K562 (cell line): ENCODE measurements around the gene CBX4. TPM values are rescaled to one million over a fixed set of nuclear protein-coding genes. Genes with fewer than 3 reads are reported as not detected.

ENCODE experiments used
- ATAC-seq: fragments of 200-7000 bp; cut with Tn5 transposase; 3 replicates; pipeline ENCODE4 v1.9.1; 2020; ENCODE audit warnings: moderate library complexity
- BruUV-seq: library from RNA; stranded (reverse); fragments of 400-500 nt; replicated peaks from 2 replicates; lab custom pipeline; 2021; lab: Mats Ljungman, UMichigan
- CTCF ChIA-PET: fragments of 300-600 bp; formaldehyde crosslinking; extraction: SDS; loops from one replicate; lab custom pipeline; 2021; ENCODE audit warnings: low intra/inter-chr PET ratio; lab: Yijun Ruan, JAX
- POLR2A ChIA-PET: fragments of 300-600, 350-650 bp; sonication (Branson Sonifier 250); formaldehyde crosslinking; extraction: SDS; loops from one replicate; lab custom pipeline; 2021; ENCODE audit warnings: antibody characterized with exemption, inconsistent platforms; lab: Yijun Ruan, JAX
- DNase-seq, 4 experiments: peaks; one replicate each; pipeline versions ENCODE4 v3.0.0 to v3.0.0-alpha.2; 2011 to 2018; ENCODE audit warnings: low spot score in 3 of 4, mixed read lengths in 3 of 4; ENCODE audit errors: extremely low read depth in 1 of 4
- FAIRE-seq: peaks from 2 replicates; lab custom pipeline; 2011; peaks lifted over from hg19 to GRCh38; lab: Jason Lieb, UNC
- H2AFZ ChIP-seq: 2 replicates; pipeline ENCODE4 v1.6.0; 2011; ENCODE audit warnings: low read depth, low read length, control low read depth, inconsistent platforms
- H3K27ac ChIP-seq: fragments of 200-600 bp; 3 replicates; pipeline ENCODE4 v1.8.0; 2011; ENCODE audit warnings: low read depth, mild to moderate bottlenecking, control low read depth, inconsistent platforms, low read length, moderate library complexity, mixed read lengths; ENCODE audit errors: extremely low read depth
- H3K27me3 ChIP-seq, 2 experiments: fragments of 300-600 bp in 1 of 2; 2 replicates in 1 of 2; 3 replicates in 1 of 2; pipeline versions ENCODE4 v1.6.0 to v1.8.0; 2011; ENCODE audit warnings: inconsistent platforms in 2 of 2, low read length in 2 of 2, mild to moderate bottlenecking in 1 of 2, mixed read lengths in 1 of 2, moderate library complexity in 1 of 2; ENCODE audit not compliant: control insufficient read depth in 2 of 2, insufficient read depth in 2 of 2
- H3K36me3 ChIP-seq: fragments of 300-600 bp; 3 replicates; pipeline ENCODE4 v1.8.0; 2011; ENCODE audit warnings: mild to moderate bottlenecking, low read length, inconsistent platforms; ENCODE audit not compliant: control insufficient read depth, insufficient read depth
- H3K4me1 ChIP-seq, 2 experiments: fragments of 200-600 bp in 1 of 2; replicated peaks in 1 of 2; 2 replicates in 1 of 2; 3 replicates in 1 of 2; pipeline versions ENCODE4 v1.5.1 to v1.8.0; 2011; ENCODE audit warnings: inconsistent platforms in 2 of 2, low read length in 2 of 2, mild to moderate bottlenecking in 1 of 2, mixed read lengths in 1 of 2, moderate library complexity in 1 of 2; ENCODE audit not compliant: control insufficient read depth in 2 of 2, insufficient read depth in 2 of 2
- H3K4me2 ChIP-seq: 2 replicates; pipeline ENCODE4 v1.6.1; 2011; ENCODE audit warnings: low read length, control low read depth, inconsistent platforms, mixed read lengths; ENCODE audit not compliant: insufficient read depth
- H3K4me3 ChIP-seq: fragments of 200-600 bp; sonication (generic), shearing (Covaris generic); 2 replicates; pipeline ENCODE4 v1.5.1; 2016; ENCODE audit warnings: control low read depth, inconsistent platforms
- H3K79me2 ChIP-seq: fragments of 200-600 bp; 3 replicates; pipeline ENCODE4 v1.8.0; 2011; ENCODE audit warnings: low read length, inconsistent platforms; ENCODE audit not compliant: control insufficient read depth, insufficient read depth
- H3K9ac ChIP-seq, 2 experiments: 2 replicates each; pipeline versions ENCODE4 v1.6.0 to v1.6.1; 2011; ENCODE audit warnings: low read depth in 2 of 2, low read length in 2 of 2, control low read depth in 1 of 2, inconsistent platforms in 1 of 2, mild to moderate bottlenecking in 1 of 2, mixed read lengths in 1 of 2; ENCODE audit not compliant: insufficient read depth in 1 of 2
- H3K9me1 ChIP-seq: one replicate; pipeline ENCODE4 v1.6.0; 2011; ENCODE audit warnings: inconsistent platforms, mild to moderate bottlenecking, low read length, moderate library complexity; ENCODE audit not compliant: control insufficient read depth, insufficient read depth
- H3K9me3 ChIP-seq: replicated peaks from 2 replicates; pipeline ENCODE4 v1.5.1; 2011; ENCODE audit warnings: low read depth, low read length, inconsistent platforms; ENCODE audit not compliant: control insufficient read depth, insufficient read depth
- H4K20me1 ChIP-seq: replicated peaks from 2 replicates; pipeline ENCODE4 v1.6.1; 2011; ENCODE audit warnings: low read length, inconsistent platforms, mixed read lengths; ENCODE audit not compliant: control insufficient read depth, insufficient read depth
- CAMTA2 ChIP-seq: fragments of 250-450 bp; sonication (Bioruptor Pico); conservative IDR thresholded peaks from 2 replicates; pipeline ENCODE4 v1.5.1; 2022
- CREB3L1 ChIP-seq: fragments of 450-650 bp; IDR thresholded peaks from 2 replicates; pipeline ENCODE4 v1.6.1; 2014; ENCODE audit warnings: low read depth, mild to moderate bottlenecking, moderate library complexity, borderline replicate concordance
- EGR1 ChIP-seq: fragments of 450-650 bp; conservative IDR thresholded peaks from 2 replicates; pipeline ENCODE4 v1.6.1; 2017; ENCODE audit warnings: mild to moderate bottlenecking
- HDAC2 ChIP-seq: fragments of 450-650 bp; IDR thresholded peaks from 2 replicates; pipeline ENCODE4 v1.6.1; 2016; ENCODE audit warnings: mild to moderate bottlenecking
- KDM5B ChIP-seq: fragments of 200-600 bp; sonication (generic); IDR thresholded peaks from 2 replicates; pipeline ENCODE4 v1.6.1; 2012; ENCODE audit warnings: low read depth, mild to moderate bottlenecking, moderate library complexity, low read length, control low read depth, inconsistent platforms; ENCODE audit not compliant: insufficient replicate concordance
- PRMT5 ChIP-seq: sonication (generic); formaldehyde crosslinking; IDR thresholded peaks from 2 replicates; pipeline ENCODE4 v1.5.0; 2020; ENCODE audit warnings: missing genetic modification reagents
- PURB ChIP-seq: sonication (generic); formaldehyde crosslinking; IDR thresholded peaks from 2 replicates; pipeline ENCODE4 v1.9.0; 2021; ENCODE audit warnings: low read depth, mild to moderate bottlenecking, missing genetic modification reagents
- SMARCC2 ChIP-seq: fragments of 450-650 bp; IDR thresholded peaks from 2 replicates; pipeline ENCODE4 v1.6.1; 2017; ENCODE audit warnings: antibody characterized with exemption, moderate library complexity, mild to moderate bottlenecking, low read depth
- SREBF1 ChIP-seq: fragments of 150-350 bp; IDR thresholded peaks from 2 replicates; pipeline ENCODE4 v1.6.1; 2014; ENCODE audit warnings: antibody characterized with exemption, low read depth, low read length, borderline replicate concordance
- STAT5B ChIP-seq: fragments of 250-450 bp; sonication (Bioruptor Pico); IDR thresholded peaks from 2 replicates; pipeline ENCODE4 v1.8.0; 2021; ENCODE audit warnings: mild to moderate bottlenecking, inconsistent platforms
- THRB ChIP-seq: fragments of 450-650 bp; formaldehyde crosslinking; conservative IDR thresholded peaks from 2 replicates; pipeline ENCODE4 v1.4.0; 2022; ENCODE audit warnings: mild to moderate bottlenecking, missing genetic modification characterization
- U2AF2 ChIP-seq: fragments of 200-400 bp; formaldehyde crosslinking; optimal IDR thresholded peaks from 2 replicates; pipeline ENCODE3; 2017; ENCODE audit warnings: low read depth, mild to moderate bottlenecking, low read length
- ZC3H11A ChIP-seq: IDR thresholded peaks from 2 replicates; pipeline ENCODE4 v1.6.1; 2012; ENCODE audit warnings: low read depth, low read length, improper control_type of control experiment
- ZNF316 ChIP-seq: fragments of 450-650 bp; IDR thresholded peaks from 2 replicates; pipeline ENCODE4 v1.6.1; 2016
- ZNF354B ChIP-seq: fragments of 250-450 bp; sonication (Bioruptor Pico); IDR thresholded peaks from 2 replicates; pipeline ENCODE4 v1.4.0; 2020
- ZNF511 ChIP-seq: sonication (generic); formaldehyde crosslinking; IDR thresholded peaks from 2 replicates; pipeline ENCODE4 v1.8.0; 2022; ENCODE audit warnings: mild to moderate bottlenecking, missing genetic modification reagents
- ZNF764 ChIP-seq: fragments of 250-450 bp; sonication (Bioruptor Pico); IDR thresholded peaks from 2 replicates; pipeline ENCODE4 v1.4.0; 2020; ENCODE audit warnings: low read depth, mild to moderate bottlenecking, moderate library complexity
- WGBS: fragments of 100-300 bp; shearing (Covaris generic); methylation state at CpG from one replicate; pipeline ENCODE4 v1.1.6; 2016; ENCODE audit warnings: low coverage, mixed read lengths; ENCODE audit not compliant: insufficient coverage; ENCODE audit errors: missing lambda C conversion rate; 5-methylcytosine and 5-hydroxymethylcytosine counted together
- in situ Hi-C: fragments of 300-500 bp; cut with MboI; formaldehyde crosslinking; loops from 4 replicates; pipeline ENCODE4 v1.15.0; 2018; ENCODE audit warnings: inconsistent platforms, mixed read lengths
- intact Hi-C: fragments of 100-400 bp; cut with micrococcal nuclease; formaldehyde crosslinking; loops from 2 replicates; pipeline ENCODE4 v1.14.2; 2022
- polyA plus RNA-seq, 8 experiments: library from polyadenylated mRNA; depleted of rRNA in 4 of 8; stranded (reverse) in 5 of 8; unstranded in 3 of 8; fragments of >200 nt; fragmentation: Nextera tagmentation in 2 of 8; fragmentation: Illumina TruSeq in 1 of 8; extraction: Ambion mirVana in 2 of 8; extraction: Trizol in 1 of 8; gene quantifications; 2 replicates each; pipeline versions ENCODE4 v1.2.1 to v1.2.3, GENCODE V29; 2011 to 2014; ENCODE audit warnings: inconsistent platforms in 1 of 8, missing spikeins in 1 of 8
- total RNA-seq, 7 experiments: library from RNA; depleted of rRNA in 6 of 7; stranded (reverse); fragments of >200 nt in 6 of 7; fragmentation: Illumina TruSeq in 2 of 7; extraction: Trizol in 2 of 7; gene quantifications; 2 replicates each; pipeline versions ENCODE4 v1.2.1 to v1.2.3, GENCODE V29; 2011 to 2021; ENCODE audit warnings: low replicate concordance in 1 of 7

Gene CBX4
- total and polyA plus RNA-seq, 9 of the 15 experiments (the other 6 are each of a cell fraction or from before 2014, with no cell fraction given) = 0.98 to 50.5 (median 10.0) TPM

GRCh38 chr17:79836972-79837887, 2.0 kb downstream of the CBX4 start:
- FAIRE-seq (peak; percentile 55), DNase-seq (peak in 2 of 4 experiments; percentile 29 to 67), ATAC-seq (no peak)
- Histone ChIP-seq H3K9ac (peak overlapping the region; percentile 68 to 95), H4K20me1 (peaks cover 21% of the 10 kb centered on the region), H3K4me1 (peaks cover 34 to 87% of the 10 kb centered on the region in 2 experiments), H3K9me3 (no peaks in the 10 kb centered on the region), H3K4me3 (peak overlapping the region; percentile 74), H3K27ac (peak overlapping the region; percentile 77), H2AFZ (no peak overlapping the region), H3K27me3 (no peaks in the 10 kb centered on the region), H3K4me2 (peak overlapping the region; percentile 88), H3K36me3 (peaks cover 38% of the 10 kb centered on the region; the same call in 1 of the 3 replicates), H3K79me2 (peaks cover 63% of the 10 kb centered on the region), H3K9me1 (peaks cover 4% of the 10 kb centered on the region)
- ChIA-PET POLR2A (interaction anchor here (0.6 to 17.8 kb wide), 27 partner anchors 8 to 1558 kb away, joined by 3 to 386 read pairs (median 4); partner anchors contain the start of genes BAHCC1 and CBX8), CTCF (interaction anchor here (2.2 kb wide), 1 partner anchor 47 kb away, joined by 18 read pairs; no protein-coding TSS in a partner anchor)
- in situ Hi-C loops (loop anchor here (5.0 kb wide), 1 partner anchor 35 kb away; no protein-coding TSS in a partner anchor), intact Hi-C loops (loop anchor here (5.0 to 10.0 kb wide), 2 partner anchors 40 to 92 kb away; partner anchors contain the start of gene CBX8)
- no TSS peak for BruUV-seq
- 15% methylated on average over 30 of the region's 41 CpGs for WGBS
- TF ChIP-seq STAT5B (CRISPR knock-in tag) (no peak), SMARCC2 (no peak), THRB (CRISPR knock-in tag) (no peak), ZC3H11A (no peak), ZNF511 (CRISPR knock-in tag) (no peak), KDM5B (peak; percentile 46), PURB (CRISPR knock-in tag) (no peak), U2AF2 (no peak), CREB3L1 (peak; percentile 66; the same call in 1 of the 2 replicates), PRMT5 (CRISPR knock-in tag) (no peak), HDAC2 (no peak), SREBF1 (no peak), ZNF316 (no peak), ZNF764 (no peak), EGR1 (peak; percentile 43; the same call in 1 of the 2 replicates), ZNF354B (CRISPR knock-in tag) (no peak), CAMTA2 (CRISPR knock-in tag) (no peak)
